Stomach (tissue), 4 donors: ENCODE measurements around the gene ALG2.

Experiments used
- EP300 ChIP-seq: sonication (generic); formaldehyde crosslinking; IDR thresholded peaks from one replicate; pipeline ENCODE4 v1.6.1; 2017; ENCODE audit warnings: antibody characterized with exemption
- POLR2A ChIP-seq, 4 donors: fragments of 450-650 bp; IDR thresholded peaks; one replicate each; pipeline ENCODE4 v1.6.1; 2016; ENCODE audit warnings: antibody characterized with exemption in 4 of 4, control low read depth in 2 of 4, mild to moderate bottlenecking in 1 of 4, moderate library complexity in 1 of 4
- POLR2AphosphoS5 ChIP-seq, 3 donors: sonication (generic); formaldehyde crosslinking; IDR thresholded peaks; one replicate each; pipeline ENCODE4 v1.6.1; 2016; ENCODE audit warnings: antibody characterized with exemption in 3 of 3
- TF ChIP-seq, protein P1 (sequence below), 7 experiments: fragments of 450-650 bp in 4 of 7; fragments of 200-600 bp in 3 of 7; sonication (generic) in 3 of 7; IDR thresholded peaks; one replicate each; pipeline ENCODE4 v1.5.1; 2016 to 2019; ENCODE audit warnings: antibody characterized with exemption in 7 of 7, control low read depth in 2 of 7, mild to moderate bottlenecking in 1 of 7

DNA sequence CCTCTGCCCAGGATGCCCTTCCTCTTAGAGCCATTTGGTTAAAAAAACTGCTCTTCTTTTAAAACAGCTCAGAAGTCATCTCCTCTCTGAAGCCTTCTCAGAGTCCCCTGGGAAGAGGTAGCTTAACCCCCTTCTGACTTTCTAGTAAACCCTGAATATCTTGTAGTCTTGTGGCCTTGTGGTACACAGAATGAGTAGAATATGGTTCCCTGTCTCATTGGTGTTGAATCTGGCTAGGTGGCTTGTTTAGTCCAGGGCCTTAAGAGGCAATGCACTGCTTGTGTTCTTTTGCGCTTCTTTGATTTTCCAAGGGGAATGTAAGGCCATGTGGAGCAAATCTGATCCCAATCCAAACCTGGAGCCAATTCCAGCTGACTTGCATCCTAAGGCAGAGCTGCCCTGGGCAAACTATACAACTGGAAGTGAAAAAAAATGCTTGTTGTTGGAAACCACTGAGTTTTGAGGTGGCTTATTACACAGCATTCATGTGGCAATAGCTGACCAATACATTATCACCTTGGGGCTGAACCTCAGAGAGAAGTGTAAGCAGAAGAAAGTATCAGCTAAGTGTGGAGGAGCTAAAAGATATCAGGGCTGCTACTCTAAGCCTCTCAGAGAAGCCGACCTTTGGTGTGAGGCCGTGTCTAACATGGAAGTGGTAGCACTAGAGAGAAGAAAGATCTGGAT is 31.0 kb downstream of the ALG2 start:
- TF ChIP-seq, protein P1, sequence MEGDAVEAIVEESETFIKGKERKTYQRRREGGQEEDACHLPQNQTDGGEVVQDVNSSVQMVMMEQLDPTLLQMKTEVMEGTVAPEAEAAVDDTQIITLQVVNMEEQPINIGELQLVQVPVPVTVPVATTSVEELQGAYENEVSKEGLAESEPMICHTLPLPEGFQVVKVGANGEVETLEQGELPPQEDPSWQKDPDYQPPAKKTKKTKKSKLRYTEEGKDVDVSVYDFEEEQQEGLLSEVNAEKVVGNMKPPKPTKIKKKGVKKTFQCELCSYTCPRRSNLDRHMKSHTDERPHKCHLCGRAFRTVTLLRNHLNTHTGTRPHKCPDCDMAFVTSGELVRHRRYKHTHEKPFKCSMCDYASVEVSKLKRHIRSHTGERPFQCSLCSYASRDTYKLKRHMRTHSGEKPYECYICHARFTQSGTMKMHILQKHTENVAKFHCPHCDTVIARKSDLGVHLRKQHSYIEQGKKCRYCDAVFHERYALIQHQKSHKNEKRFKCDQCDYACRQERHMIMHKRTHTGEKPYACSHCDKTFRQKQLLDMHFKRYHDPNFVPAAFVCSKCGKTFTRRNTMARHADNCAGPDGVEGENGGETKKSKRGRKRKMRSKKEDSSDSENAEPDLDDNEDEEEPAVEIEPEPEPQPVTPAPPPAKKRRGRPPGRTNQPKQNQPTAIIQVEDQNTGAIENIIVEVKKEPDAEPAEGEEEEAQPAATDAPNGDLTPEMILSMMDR (IDR thresholded peaks at IDR 0.05): no peak
- no peak for TF ChIP-seq EP300
- TF ChIP-seq POLR2A (IDR thresholded peaks at IDR 0.05): no peak
- no peak for TF ChIP-seq POLR2AphosphoS5 (IDR thresholded peaks at IDR 0.05)
